ENCODE results near the gene WDR74.
"Not testable (repeated sequence)": the region's sequence is repeated elsewhere in the genome, so short reads cannot be mapped to it uniquely, and the experiment has no call there.

Gene WDR74

DNA sequence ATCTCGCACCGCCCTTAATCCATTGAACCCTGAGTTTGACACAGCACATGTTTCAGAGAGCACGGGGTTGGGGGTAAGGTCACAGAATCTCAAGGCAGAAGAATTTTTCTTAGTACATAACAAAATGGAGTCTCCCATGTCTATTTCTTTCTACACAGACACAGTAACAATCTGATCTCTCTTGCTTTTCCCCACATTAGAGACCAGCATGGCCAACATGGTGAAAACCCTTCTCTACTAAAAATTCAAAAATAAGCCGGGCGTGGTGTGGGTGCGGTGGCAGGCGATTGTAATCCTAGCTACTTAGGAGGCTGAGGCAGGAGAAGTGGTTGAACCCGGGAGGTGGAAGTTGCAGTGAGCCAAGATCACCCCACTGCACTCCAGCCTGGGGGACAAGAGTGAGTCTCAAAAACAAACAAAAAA, 19.9 kb upstream of the WDR74 start:
- DNase-seq (ENCODE audit: low spot score) = not testable (repeated sequence)

DNA sequence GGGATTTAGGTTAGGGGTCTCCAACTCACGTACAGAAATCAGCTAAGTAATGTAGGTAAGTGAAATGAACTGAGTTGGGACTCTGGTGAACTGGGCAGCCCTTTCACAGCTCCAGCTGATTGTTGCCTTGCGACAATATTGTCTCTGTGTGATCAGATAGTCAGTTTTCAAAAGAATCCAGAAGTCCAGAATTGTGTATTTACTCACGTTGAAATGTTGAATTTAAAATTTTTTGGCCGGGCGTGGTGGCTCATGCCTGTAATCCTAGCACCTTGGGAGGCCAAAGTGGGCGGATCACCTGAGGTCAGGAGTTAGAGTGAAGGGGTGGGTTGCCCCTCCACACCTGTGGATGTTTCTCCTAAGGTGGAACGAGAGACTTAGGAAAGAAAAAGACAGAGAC, 18.8 kb upstream of the WDR74 start:
- no peak for DNase-seq (ENCODE audit: low spot score)

GRCh38 chr11:62857541-62857982, 18.2 kb upstream of the WDR74 start:
- no peak for DNase-seq (ENCODE audit: low spot score)

DNA sequence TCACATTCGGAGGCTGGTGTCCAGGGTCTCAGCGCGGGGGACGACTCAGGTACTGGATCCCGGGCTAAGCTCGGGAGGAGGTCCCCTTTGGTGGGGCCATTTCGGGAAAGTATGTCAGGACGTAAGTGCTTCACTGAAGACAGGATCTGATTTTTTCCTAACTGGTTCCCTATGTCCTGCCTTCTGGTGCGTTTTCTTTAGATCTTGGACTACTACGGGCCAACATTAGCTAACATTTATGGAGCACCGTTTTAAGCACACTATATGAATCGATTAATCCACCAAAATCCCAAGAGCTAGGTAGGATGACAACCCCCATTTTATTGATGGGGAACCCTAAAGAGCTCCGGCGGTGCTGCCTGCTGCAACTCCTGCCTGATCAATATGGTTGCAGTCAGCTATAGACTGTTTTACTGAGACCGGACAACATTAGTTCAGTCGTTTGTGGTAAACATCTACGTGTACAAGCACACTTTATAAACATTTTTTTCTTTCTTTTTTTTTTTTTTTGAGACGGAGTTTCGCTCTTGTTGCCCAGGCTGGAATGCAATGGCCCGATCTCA, 17.0 kb upstream of the WDR74 start:
- peak; percentile 19 for DNase-seq (ENCODE audit: low spot score)

- peak; percentile 99 for DNase-seq (ENCODE audit: low spot score)
These were observed 16.4 kb upstream of the WDR74 start for GRCh38 chr11:62855571-62856332.

DNA sequence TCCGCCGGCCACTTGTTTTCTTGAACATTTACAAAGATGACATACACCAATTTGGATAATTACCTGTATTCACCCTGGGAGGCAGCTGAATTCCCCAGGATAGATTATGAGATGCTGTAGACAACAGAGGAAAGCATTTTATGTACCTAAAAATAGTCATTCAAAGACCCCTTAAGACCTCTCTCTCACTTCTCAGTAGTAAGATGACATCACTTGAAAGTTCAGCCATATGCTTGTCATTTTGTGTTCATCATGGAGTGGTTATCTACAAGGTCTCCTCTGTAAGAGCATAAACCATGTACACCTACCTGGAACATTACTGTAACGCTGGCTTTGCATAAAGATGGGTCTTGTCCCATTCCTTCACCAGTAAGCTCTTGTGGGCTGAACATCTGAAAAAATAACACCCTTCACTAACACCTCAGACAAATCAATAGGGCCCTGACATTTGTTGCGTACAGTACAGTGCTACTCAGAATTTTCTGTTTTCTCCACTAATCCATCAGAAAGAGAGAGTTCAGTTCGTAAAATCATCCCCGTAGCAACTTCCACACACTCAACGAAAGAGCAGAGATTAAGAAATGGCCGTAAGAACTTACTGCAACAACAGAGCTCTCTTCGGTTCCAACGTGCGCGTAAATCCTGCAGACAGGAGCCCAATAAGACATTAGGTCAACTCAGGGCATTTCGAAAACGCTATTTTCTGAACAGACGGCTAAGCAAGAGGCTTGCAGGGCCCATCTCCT, 15.6 kb upstream of the WDR74 start:
- DNase-seq (ENCODE audit: low spot score) = no peak

DNA sequence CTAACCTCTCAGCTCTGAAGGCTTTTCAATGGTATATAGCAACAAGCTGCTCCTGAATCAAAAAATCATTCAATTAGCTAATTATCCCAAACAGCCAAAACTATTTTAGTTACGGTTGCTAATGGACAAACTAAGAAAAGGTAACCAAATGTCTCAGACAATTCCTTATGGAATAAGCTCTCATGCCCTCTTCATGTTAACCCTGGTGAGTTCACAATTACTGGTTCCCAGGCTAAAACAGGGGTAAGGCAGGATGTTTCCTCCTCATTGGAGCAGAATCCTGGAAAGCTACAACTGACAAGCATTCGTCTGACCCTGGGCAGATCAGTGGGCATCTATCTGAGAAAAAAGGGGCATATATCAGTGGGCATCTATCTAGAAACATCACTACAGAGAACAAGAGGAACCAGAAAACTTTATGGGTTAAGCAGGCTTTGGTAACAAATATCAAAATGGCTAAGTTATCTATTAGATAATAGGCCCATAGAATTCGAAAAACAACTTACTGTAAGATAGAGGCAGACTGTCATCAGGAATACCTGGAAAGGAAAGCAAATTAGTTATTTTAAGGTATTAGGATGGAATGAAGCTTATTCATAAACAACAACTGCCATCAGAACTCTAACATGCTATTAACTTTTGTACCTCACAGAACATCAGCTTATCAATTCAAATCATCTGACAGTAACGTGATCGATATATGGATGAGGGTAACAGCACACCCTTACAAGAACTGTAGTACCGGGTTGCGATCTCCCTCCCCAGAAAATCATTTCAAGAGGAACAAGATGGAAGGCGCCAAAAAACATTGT, 14.8 kb upstream of the WDR74 start:
- no peak for DNase-seq (ENCODE audit: low spot score)

- peak; percentile 71 for DNase-seq (ENCODE audit: low spot score)
These were observed 14.0 kb upstream of the WDR74 start for GRCh38 chr11:62853279-62853965.

GRCh38 chr11:62852523-62853188, 13.3 kb upstream of the WDR74 start:
- DNase-seq (ENCODE audit: low spot score) = no peak

- no peak for DNase-seq (ENCODE audit: low spot score)
These were observed 12.6 kb upstream of the WDR74 start for GRCh38 chr11:62851807-62852522.

GRCh38 chr11:62850911-62851806, 11.8 kb upstream of the WDR74 start:
- no peak for DNase-seq (ENCODE audit: low spot score)

GRCh38 chr11:62847767-62848314, 8.5 kb upstream of the WDR74 start:
- no peak for DNase-seq (ENCODE audit: low spot score)

DNA sequence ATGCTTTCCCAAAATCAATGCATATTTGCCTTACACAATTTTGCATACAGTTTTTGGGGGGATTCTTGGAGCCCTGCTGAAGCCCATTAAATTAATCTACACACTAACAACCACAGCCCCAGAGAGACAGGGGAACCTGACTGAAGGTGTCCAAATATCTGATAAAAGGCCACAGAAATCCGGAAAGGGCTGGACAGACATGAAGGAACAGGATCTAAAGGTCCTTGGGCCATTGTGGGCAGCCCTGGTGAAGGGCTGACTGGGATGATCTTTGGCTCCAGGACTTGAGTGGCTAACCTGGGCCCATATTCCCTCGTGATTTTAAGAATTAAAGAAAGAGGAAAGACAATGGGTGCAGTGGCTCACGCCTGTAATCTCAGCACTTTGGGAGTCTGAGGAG, 6.8 kb upstream of the WDR74 start:
- DNase-seq (ENCODE audit: low spot score) = no peak

- DNase-seq (ENCODE audit: low spot score) = no peak
These were observed 4.8 kb upstream of the WDR74 start for GRCh38 chr11:62844154-62844553.

DNA sequence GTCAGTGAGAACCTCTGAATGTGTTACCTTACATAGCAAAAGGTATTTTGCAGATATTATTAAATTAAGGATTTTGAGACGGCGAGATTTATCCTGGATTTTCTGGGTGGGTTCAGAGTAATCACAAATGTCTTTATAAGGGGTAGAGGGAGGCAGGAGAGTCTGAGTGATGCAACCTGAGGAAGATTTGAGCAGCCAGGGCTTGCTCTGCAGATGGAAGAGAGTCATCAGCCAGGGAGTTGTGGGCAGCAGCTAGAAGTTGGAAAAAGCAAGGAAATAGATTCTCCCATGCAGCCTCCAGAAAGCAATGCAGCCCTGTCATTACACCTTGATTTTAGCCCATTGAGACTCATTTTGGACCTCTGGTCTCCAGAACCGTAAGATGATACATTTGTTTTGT, 4.1 kb upstream of the WDR74 start:
- no peak for DNase-seq (ENCODE audit: low spot score)

DNA sequence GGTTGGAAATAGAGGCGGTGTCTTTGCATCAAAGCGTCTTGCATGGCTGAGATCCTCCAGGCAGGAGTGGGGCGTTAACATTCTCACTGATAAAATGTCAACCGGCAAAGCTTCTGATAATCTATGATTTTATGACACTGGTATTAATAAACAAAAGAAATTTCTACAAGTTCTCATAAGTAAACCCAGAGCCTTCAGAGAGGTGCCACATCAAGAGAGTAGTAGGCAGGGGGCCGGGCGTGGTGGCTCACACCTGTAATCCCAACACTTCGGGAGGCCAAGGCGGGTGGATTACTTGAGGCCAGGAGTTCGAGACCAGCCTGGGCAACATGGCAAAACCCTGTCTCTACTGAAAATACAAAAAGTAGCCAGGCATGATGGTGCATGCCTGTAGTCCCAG, 3.5 kb upstream of the WDR74 start:
- not testable (repeated sequence) for DNase-seq (ENCODE audit: low spot score)

DNA sequence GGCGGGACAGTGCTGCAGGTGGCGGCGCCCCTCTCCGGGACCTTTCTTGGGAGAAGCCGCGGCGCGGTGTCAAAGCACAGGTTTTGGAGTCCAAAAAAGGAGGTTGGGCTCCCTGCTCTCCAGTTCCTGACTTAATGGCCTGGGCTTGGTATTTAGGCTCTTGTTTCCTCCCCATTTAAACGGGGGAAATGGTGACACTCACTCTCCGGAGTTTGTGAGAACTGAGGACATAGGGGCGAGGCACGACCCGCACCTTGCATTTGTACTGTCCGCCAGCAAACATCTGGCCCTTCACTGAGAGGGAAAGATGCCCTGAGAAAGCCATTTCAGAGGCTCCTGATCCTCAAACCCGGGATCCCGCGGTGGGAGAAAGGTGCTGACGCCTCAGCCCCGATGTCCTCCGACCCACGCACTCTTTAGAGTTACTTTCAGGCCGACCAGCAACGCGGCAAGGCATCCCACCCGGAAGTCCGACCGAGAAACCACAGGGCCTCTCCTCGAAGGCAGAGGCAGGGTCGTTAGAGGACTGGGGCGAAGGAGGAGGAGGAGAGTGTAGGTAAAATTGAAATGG, 2.9 kb upstream of the WDR74 start:
- peak; percentile 17 for DNase-seq (ENCODE audit: low spot score)

- peak; percentile 93 for DNase-seq (ENCODE audit: low spot score)
These were observed 2.2 kb upstream of the WDR74 start for GRCh38 chr11:62841361-62842170.

Measured in CD4-positive, alpha-beta T cell treated with Interleukin-2 at 100 ng/mL for 4 hours (primary cell).